Right lobe of liver (tissue), 4 donors: ENCODE results near the gene TBXAS1.

ENCODE experiments used
- POLR2A ChIP-seq: fragments of 450-650 bp; IDR thresholded peaks from one replicate; pipeline ENCODE4 v1.6.1; 2017; ENCODE audit warnings: antibody characterized with exemption, mild to moderate bottlenecking
- TF ChIP-seq, protein P1 (sequence below), 4 donors: fragments of 200-600 bp in 3 of 4; fragments of 450-650 bp in 1 of 4; IDR thresholded peaks; one replicate each; pipeline versions ENCODE4 v1.5.1 to v1.8.0; 2016 to 2022; ENCODE audit warnings: antibody characterized with exemption in 4 of 4, mild to moderate bottlenecking in 2 of 4
- donor health status: DM: no; HTN: no; CAD: no.
- donor health status: DM: no; HTN: no; CAD: no.
- donor health status: DM: no; HTN: yes; CAD: no.

- TF ChIP-seq, protein P1, sequence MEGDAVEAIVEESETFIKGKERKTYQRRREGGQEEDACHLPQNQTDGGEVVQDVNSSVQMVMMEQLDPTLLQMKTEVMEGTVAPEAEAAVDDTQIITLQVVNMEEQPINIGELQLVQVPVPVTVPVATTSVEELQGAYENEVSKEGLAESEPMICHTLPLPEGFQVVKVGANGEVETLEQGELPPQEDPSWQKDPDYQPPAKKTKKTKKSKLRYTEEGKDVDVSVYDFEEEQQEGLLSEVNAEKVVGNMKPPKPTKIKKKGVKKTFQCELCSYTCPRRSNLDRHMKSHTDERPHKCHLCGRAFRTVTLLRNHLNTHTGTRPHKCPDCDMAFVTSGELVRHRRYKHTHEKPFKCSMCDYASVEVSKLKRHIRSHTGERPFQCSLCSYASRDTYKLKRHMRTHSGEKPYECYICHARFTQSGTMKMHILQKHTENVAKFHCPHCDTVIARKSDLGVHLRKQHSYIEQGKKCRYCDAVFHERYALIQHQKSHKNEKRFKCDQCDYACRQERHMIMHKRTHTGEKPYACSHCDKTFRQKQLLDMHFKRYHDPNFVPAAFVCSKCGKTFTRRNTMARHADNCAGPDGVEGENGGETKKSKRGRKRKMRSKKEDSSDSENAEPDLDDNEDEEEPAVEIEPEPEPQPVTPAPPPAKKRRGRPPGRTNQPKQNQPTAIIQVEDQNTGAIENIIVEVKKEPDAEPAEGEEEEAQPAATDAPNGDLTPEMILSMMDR (IDR thresholded peaks at IDR 0.05), result no peak
- TF ChIP-seq POLR2A, result no peak
These were observed 137.0 kb downstream of the TBXAS1 start for GRCh38 chr7:139965942-139966628.
